Esophagus squamous epithelium (tissue), 5 donors: Measurements from ENCODE around the gene RAB23. TPM values are rescaled to one million over a fixed set of nuclear protein-coding genes. Genes with fewer than 3 reads are reported as not detected.
A peak's percentile ranks its signal among the peaks of the same experiment; 100 is the strongest.

Experiments
- DNase-seq: peaks from one replicate; lab custom pipeline; 2025; lab: John Stamatoyannopoulos, UW
- H3K27ac ChIP-seq, 4 donors: fragments of 200-600 bp; sonication (generic); one replicate each; pipeline ENCODE4 v1.5.1; 2016 to 2019; ENCODE audit warnings: mild to moderate bottlenecking in 1 of 4
- H3K27me3 ChIP-seq, 4 donors: fragments of 200-600 bp; sonication (generic); 1 replicate in 3 of 4; 2 replicates in 1 of 4; pipeline versions ENCODE4 v1.5.1 to v1.6.0; 2017 to 2021; ENCODE audit warnings: antibody characterized with exemption in 1 of 4
- H3K36me3 ChIP-seq, 3 donors: fragments of 200-600 bp; sonication (generic); one replicate each; pipeline ENCODE4 v1.5.1; 2016 to 2019
- H3K4me1 ChIP-seq, 3 donors: fragments of 200-600 bp; sonication (generic); one replicate each; pipeline ENCODE4 v1.5.1; 2017 to 2019
- H3K4me3 ChIP-seq, 4 donors: fragments of 200-600 bp; sonication (generic); 1 replicate in 3 of 4; 2 replicates in 1 of 4; pipeline ENCODE4 v1.5.1; 2016 to 2019; ENCODE audit warnings: mild to moderate bottlenecking in 2 of 4, moderate library complexity in 1 of 4
- H3K9me3 ChIP-seq, 3 donors: fragments of 200-600 bp; sonication (generic); one replicate each; pipeline ENCODE4 v1.5.1; 2016 to 2019
- POLR2A ChIP-seq, 4 donors: fragments of 450-650 bp; IDR thresholded peaks; one replicate each; pipeline ENCODE4 v1.6.1; 2017; ENCODE audit warnings: antibody characterized with exemption in 4 of 4, mild to moderate bottlenecking in 4 of 4, moderate library complexity in 3 of 4
- WGBS, 2 donors: methylation state at CpG; one replicate each; pipeline ENCODE4 v1.1.5; 2018; 5-methylcytosine and 5-hydroxymethylcytosine counted together
- intact Hi-C: fragments of 100-400 bp; cut with DNase I; formaldehyde crosslinking; loops from one replicate; pipeline ENCODE4 v1.15.0; 2022
- total RNA-seq, 4 donors: library from RNA; depleted of rRNA; stranded (reverse); fragments of >200 nt; gene quantifications; one replicate each; pipeline ENCODE4 v1.1.0, GENCODE V29; 2016
- TF ChIP-seq, protein P1 (sequence below), 6 experiments: fragments of 450-650 bp in 4 of 6; fragments of 200-600 bp in 2 of 6; sonication (generic) in 2 of 6; IDR thresholded peaks; one replicate each; pipeline ENCODE4 v1.5.1; 2016 to 2019; ENCODE audit warnings: antibody characterized with exemption in 6 of 6, mild to moderate bottlenecking in 4 of 6, moderate library complexity in 4 of 6
- donor health status: DM: yes; HTN: yes; CAD: no.

Gene RAB23
- total RNA-seq, 4 donors from 2014 or later: 1.5 to 17.2 (median 5.9) TPM

DNA sequence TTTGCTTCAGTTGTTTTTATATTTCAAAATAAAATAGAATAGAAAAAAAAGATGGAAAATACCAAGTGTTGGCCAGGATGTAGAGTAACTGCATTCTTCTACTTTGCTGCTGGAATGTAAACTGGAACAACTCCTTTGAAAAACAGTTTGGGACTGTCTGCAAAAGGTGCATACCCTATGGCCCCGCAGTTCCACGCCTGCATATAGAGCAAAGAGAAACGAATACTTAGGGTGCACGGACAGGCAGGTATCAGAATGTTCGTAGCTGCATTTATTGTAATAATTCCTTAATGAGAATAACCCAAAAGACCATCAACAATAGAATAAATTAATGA, 603 bp upstream of the RAB23 start:
- Histone ChIP-seq H3K27me3 (peaks cover 0 to 12% (median 0%) of the 10 kb centered on the region in 4 donors), H3K4me1 (peaks cover 0 to 17% (median 4%) of the 10 kb centered on the region in 3 donors), H3K4me3 (peak overlapping the region; percentile 79 to 95 (median 92)), H3K9me3 (no peaks in the 10 kb centered on the region), H3K36me3 (no peaks in the 10 kb centered on the region), H3K27ac (peak overlapping the region in 2 of 4 donors; percentile 90 to 91)
- TF ChIP-seq, protein P1, sequence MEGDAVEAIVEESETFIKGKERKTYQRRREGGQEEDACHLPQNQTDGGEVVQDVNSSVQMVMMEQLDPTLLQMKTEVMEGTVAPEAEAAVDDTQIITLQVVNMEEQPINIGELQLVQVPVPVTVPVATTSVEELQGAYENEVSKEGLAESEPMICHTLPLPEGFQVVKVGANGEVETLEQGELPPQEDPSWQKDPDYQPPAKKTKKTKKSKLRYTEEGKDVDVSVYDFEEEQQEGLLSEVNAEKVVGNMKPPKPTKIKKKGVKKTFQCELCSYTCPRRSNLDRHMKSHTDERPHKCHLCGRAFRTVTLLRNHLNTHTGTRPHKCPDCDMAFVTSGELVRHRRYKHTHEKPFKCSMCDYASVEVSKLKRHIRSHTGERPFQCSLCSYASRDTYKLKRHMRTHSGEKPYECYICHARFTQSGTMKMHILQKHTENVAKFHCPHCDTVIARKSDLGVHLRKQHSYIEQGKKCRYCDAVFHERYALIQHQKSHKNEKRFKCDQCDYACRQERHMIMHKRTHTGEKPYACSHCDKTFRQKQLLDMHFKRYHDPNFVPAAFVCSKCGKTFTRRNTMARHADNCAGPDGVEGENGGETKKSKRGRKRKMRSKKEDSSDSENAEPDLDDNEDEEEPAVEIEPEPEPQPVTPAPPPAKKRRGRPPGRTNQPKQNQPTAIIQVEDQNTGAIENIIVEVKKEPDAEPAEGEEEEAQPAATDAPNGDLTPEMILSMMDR (IDR thresholded peaks at IDR 0.05): no peak
- TF ChIP-seq POLR2A (IDR thresholded peaks at IDR 0.05): no peak
- intact Hi-C loops: no loop called here
- whole genome bisulfite sequencing, 2 donors: 17 to 27% methylated on average over 5 of the region's 5 CpGs
- no peak for DNase-seq

DNA sequence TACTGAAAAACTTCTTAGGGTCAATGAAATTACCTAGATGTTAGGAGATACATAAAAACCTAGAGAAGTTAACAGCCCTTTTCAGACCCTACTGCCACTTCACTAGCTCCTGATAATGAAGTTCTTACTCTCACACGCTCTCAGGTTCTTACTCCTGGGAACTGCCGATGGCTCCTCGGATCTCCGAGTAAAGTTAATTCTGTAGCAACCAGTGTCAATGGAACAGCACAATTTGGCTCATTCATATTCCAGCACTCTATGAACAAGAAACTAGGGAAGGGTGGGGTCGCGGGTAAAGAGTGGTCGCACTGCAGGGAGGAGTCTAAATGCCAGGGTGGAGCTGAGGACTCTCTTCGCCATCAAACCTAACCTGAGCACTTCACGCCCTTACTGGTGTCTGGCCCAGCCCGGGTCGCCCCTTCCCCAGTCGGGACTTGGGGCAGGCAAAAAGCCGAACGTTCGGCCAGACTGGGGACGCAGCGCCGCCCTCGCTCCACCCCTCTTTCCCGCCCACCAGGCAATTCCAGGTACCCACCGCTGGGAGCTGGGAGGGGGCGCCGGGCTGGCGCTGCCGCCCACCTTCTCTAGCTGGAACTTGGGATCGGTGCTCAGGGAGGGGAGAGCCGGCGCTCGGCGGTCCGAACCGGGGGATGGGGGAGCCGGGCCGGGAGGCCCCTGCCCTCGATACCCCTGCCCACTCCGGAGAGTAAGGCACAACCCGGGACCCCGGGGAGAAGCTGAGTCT, 744 bp downstream of the RAB23 start:
- 0 to 6% methylated on average over 4 of the region's 38 CpGs for WGBS, 2 donors
- no peak for DNase-seq
- intact Hi-C loops: no loop called here

DNA sequence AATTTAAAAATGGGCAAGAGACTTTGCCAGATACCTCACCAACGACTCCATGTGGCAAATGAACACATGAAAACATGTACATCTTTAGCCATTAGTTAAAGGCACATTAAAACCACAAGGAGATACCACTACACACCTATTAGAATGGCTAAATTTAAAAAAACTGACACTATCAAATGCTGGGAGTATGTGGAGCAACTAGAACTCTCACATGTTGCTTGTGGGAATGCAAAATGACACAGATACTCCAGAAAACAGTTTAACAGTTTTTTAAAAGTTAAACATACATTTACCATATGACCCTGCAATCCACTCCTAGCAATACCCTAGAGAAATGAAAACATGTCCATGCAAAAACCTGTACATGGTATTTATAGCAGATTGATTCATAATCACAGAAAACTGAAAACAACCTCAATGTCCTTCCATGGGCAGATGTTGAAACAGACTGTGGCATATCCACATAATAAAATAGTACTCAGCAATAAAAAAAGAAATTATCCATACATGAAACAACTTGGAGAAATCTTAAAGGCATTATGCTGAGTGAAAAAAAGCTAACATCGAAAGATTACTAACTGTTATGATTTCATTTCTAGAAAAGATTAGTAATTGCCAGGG, 1.9 kb downstream of the RAB23 start:
- Histone ChIP-seq H3K36me3 (no peaks in the 10 kb centered on the region), H3K27ac (no peak overlapping the region)
- 76 to 83% methylated on average over 2 of the region's 2 CpGs for WGBS, 2 donors

More for the DNA sequence above, 744 bp downstream of the RAB23 start:
- Histone ChIP-seq H3K36me3 (no peaks in the 10 kb centered on the region), H3K4me1 (peaks cover 0 to 30% (median 7%) of the 10 kb centered on the region in 3 donors), H3K27ac (peak overlapping the region; percentile 75 to 92 (median 90)), H3K9me3 (no peaks in the 10 kb centered on the region), H3K4me3 (peak overlapping the region; percentile 79 to 95 (median 92)), H3K27me3 (peaks cover 0 to 12% (median 0%) of the 10 kb centered on the region in 4 donors)
- no peak for TF ChIP-seq POLR2A (IDR thresholded peaks at IDR 0.05)
- TF ChIP-seq, protein P1 (IDR thresholded peaks at IDR 0.05): peak in 5 of 6 experiments; percentile 13 to 55 (median 36)

DNA sequence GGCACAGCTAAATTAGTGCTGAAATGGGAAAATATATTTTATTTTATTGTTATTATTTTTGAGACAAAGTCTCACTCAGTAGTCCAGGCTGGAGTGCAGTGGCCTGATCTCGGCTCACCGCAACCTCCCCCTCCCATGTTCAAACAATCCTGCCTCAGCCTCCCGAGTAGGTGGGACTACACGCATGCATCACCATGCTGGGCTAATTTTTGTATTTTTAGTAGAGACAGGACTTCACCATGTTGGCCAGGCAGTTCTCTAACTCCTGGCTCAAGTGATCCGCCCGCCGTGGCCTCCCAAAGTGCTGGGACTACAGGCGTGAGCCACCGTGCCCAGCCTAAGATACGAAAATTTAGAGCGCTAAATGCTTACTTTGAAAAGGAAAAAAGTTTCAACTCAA, 4.8 kb downstream of the RAB23 start:
- DNase-seq: no peak
- intact Hi-C loops: no loop called here
- peaks cover 0 to 27% (median 3%) of the 10 kb centered on the region in 3 donors for H3K4me1 ChIP-seq
- WGBS, 2 donors: 92 to 94% methylated on average over 7 to 8 of the region's 11 CpGs
- H3K36me3 ChIP-seq: no peaks in the 10 kb centered on the region
- TF ChIP-seq POLR2A (IDR thresholded peaks at IDR 0.05): no peak
- TF ChIP-seq, protein P1 (IDR thresholded peaks at IDR 0.05): no peak
- no peak overlapping the region for H3K4me3 ChIP-seq
- H3K27ac ChIP-seq: peak overlapping the region in 1 of 4 donors; percentile 36
- H3K27me3 ChIP-seq: no peaks in the 10 kb centered on the region
- no peaks in the 10 kb centered on the region for H3K9me3 ChIP-seq

More for the DNA sequence above, 1.9 kb downstream of the RAB23 start:
- Histone ChIP-seq H3K27me3 (peaks cover 0 to 12% (median 0%) of the 10 kb centered on the region in 4 donors), H3K4me1 (peaks cover 0 to 34% (median 7%) of the 10 kb centered on the region in 3 donors), H3K9me3 (no peaks in the 10 kb centered on the region), H3K4me3 (peak overlapping the region in 1 of 4 donors; percentile 93)
- intact Hi-C loops: no loop called here
- no peak for TF ChIP-seq POLR2A (IDR thresholded peaks at IDR 0.05)
- TF ChIP-seq, protein P1 (IDR thresholded peaks at IDR 0.05): no peak
- DNase-seq: no peak
